Endothelial cell of hepatic sinusoid (primary cell): ENCODE results near the gene ADAR.

Experiments
- in situ Hi-C: cut with HindIII; loops from 2 replicates; pipeline ENCODE4 v1.10.0; 2017; ENCODE audit warnings: low sequenced_read_pairs

Gene ADAR

DNA sequence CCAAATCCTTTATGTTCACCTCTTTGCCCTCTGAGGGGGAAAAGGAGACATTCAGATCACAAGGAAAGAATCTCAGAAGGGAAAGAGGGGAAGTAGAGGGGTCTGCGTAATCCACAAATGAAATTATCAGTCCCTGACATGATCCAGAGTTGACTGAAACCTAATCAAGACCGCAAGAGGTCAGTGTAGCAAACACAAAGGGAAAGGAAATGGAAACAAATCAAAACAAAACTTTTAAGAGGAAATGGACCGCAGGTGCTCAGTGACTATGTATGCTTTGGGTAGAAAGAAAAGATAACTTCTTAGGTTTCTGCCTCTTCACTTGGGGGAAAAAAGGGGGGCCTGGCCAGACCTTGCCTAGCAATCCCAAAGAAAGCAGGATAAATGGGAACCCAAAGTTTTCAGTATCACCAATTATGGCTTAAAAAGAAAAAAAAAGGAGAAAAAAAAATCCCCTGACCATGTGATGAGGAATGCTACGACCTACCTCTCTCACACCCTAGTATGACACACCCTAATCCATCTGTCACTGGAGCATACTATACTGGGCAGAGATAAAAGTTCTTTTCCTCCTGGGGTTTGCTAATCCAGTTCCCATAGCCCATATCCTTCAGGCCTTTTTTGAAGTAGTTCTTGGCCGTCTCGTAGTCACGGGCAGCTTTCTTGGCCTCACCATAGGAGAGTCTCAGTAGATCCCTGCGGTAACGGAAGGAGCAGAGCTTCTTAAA is 23.6 kb downstream of the ADAR start:
- in situ Hi-C loops: no loop called here

DNA sequence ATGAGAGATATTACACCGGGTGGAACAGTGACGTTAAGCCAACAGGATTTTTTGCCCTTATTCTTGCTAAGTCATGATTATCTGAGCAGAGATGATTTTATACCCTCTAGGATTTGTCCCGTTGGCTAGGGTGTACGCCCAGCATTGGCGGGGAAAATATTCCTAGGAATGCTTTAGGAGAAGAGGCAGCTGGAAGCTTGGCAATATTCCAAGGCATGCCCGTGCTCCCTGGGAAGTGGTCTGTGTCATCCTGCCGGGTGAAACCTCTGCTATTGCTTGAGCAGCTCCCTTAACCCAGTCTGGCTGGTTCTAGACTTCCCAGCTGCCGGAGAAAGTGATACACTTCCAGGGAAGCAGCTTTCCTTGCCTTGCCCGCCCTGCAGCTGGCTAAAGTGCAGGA is 24.2 kb downstream of the ADAR start:
- in situ Hi-C loops: no loop called here

DNA sequence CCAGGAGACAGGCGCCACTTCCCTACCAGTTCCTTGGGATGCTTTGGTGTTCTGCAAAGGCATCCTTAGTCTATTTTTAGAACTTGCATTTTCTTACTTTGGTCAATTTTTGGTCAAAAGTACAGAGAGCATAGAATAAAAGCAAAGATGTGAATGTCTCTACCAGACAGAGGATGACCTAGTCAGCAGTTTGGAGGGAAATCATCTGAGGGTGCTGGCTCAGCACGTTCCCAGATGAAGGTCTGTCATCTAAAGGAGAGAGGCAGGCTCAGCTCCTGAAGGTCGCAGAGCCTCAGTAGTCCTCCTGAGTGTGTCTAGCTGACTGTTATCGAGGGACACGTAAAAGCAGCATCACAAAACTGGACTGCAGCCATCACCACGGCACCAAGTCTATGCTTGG is 25.1 kb downstream of the ADAR start:
- in situ Hi-C loops: no loop called here

DNA sequence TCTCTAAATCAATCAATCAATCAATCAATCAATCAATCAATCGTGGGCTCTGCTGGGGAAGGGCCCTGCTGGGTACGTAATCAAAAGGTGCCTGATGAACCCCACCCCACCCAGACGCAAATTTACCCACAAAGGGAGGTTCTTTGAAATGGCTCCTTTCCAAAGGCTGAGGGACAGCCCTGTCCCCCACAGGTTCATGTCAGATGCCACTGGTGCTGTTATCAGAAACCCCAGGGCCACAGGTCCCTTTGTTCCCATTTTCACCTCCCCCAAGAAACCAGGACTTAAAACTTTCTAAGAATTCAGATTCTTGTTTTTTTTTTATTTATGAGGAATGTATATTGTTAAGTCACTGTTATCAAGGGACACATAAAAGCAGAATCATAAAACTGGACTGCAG is 26.2 kb downstream of the ADAR start:
- in situ Hi-C loops: no loop called here

DNA sequence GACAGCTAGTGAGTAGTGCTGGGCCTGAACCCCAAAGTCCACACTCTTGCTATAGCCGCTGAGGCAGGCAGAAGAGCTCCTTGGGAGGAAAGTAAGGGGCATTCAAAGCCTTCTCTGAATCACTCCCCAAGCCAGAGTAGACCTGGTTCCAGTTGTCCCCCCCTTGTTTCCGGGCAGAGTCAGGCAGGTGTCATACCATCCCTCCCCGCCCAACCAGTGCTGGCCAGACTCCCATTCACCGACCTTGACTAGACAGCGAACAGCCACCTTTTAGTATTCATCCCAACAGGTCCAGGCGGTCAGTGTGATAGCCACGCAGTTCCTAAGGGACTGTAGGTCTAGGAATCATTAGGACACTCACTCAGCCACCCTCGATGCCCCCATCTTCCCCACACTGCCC is 28.6 kb downstream of the ADAR start:
- in situ Hi-C loops: no loop called here

DNA sequence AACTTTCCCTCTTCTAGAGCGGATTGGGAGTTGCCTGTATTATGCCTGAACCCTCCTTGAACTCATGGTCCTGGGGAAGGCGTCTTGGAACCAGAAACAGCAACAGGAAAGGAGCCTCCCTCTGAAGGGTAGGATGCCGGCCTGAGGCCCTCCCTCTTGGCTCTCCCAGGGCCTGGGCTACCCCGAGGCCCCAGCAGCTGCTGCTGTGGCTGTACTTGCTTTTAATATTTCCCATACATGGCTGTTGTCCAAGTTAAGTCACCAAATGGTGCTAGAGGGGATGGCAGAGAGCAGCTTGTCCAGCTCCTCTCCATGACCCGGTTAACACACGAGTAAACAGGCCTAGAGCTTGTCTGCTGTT is 29.9 kb downstream of the ADAR start:
- in situ Hi-C loops: no loop called here

DNA sequence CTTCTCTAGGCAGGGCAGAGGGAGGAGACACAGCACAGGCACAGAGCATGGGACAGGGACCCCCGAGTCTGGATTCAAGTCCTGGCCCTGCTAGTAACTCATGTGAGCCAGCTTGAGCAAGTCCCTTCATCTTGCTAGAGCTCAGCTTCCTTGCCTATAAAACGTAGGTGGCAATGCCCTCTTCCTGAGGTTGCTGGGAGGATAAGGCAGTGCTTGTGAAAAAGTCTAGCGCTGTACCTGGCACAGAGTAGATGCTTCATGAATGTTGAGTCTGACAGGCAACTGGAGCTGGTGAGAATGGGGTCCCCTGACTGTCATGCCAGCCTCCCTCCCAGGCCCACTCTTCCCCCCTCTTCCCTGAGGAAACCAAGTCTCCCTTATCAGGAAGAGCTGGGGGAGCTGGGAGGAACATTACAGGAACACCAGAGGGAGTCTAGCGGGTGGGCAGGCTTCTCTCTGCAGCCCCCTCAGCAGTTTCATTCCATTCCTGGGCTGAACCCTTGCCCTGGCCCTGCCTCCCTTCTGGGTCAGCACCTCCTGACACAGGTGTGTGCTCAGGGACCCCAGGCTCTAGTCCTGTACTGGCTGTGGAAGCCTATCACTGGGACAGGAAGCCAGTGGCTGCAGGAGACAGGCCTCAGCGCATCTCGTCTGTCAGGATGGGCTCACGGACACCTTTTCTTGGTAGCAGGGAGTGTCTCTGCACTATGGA is 30.5 kb downstream of the ADAR start:
- in situ Hi-C loops: no loop called here

DNA sequence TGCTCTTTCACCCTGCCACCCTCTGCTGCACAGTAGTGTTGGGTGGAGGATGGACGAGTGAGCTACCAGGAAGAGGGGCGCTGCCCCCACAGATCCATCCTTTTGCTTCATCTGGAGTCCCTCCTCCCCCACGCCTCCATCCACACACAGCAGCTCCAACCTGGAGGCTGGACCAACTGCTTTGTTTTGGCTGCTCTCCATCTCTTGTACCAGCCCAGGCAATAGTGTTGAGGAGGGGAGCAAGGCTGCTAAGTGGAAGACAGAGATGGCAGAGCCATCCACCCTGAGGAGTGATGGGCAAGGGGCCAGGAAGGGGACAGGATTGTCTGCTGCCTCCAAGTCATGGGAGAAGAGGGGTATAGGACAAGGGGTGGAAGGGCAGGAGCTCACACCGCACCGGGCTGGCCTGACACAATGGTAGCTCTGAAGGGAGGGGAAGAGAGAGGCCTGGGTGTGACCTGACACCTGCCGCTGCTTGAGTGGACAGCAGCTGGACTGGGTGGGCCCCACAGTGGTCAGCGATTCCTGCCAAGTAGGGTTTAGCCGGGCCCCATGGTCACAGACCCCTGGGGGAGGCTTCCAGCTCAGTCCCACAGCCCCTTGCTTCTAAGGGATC is 31.9 kb downstream of the ADAR start:
- in situ Hi-C loops: no loop called here

DNA sequence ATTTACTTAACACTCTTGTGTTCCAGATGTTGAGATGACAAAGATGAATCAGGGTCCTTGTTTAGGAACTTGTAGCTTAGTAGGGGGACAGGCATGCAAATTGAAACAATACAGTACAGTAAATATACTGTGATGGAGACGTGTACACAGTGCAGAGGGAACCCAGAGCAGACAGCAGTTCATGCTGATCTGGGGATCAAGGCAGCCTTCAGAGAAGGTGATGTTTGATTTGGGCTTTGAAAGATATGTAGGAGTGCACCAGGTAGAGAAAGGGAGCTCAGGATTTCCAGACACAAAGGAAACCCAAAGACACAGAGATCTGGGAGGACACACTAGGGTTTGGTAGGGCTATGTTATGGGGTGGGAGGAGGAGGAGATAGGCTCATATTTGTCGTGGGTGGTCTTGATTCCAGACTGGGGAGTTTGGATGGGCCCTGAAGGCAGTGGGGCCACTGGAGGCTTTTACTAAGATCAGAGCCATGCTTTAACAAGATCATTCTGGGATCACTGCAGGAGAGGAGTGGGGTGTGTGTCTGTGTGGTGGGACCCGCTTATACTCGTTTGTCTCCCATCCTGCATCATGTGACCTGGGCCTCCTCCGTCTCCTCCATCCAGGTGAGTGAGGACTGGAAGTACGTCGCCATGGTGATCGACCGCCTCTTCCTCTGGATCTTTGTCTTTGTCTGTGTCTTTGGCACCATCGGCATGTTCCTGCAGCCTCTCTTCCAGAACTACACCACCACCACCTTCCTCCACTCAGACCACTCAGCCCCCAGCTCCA is 32.6 kb downstream of the ADAR start:
- in situ Hi-C loops: no loop called here

DNA sequence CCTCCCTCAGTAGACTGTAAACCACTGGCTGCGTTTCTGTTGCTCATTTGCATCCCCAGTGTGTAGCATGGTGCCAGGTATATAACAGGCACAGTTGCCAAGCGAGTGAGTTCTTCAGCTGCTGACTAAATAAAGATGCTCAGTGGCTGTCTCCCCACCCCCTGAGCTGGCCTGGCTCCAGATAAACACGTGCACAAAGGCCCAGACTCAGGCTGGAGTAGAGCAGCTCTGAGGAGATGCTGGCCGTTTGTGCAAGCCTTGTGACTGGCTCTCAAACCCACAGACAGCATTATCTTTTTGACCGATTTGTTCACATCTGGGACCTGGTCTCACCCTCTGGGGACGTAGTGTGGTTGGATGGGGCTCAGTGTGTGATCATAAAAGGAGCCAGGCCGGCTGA is 33.3 kb downstream of the ADAR start:
- in situ Hi-C loops: no loop called here

DNA sequence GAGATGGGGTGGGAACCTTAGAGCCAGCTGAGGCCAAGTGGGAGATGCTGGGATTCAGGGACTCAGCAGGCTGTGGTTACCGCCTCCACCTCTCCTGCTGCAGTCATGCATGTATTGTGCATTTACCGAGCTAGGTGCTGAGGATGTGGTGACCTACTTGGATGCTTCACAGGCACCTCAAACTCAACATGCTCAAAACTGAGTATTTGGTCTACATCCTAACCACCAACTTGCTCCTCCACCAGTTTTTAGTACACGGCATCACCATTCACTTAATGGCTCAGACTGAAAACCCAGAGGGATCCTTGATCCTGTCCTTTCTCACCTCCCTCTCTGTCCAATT is 34.8 kb downstream of the ADAR start:
- in situ Hi-C loops: no loop called here

DNA sequence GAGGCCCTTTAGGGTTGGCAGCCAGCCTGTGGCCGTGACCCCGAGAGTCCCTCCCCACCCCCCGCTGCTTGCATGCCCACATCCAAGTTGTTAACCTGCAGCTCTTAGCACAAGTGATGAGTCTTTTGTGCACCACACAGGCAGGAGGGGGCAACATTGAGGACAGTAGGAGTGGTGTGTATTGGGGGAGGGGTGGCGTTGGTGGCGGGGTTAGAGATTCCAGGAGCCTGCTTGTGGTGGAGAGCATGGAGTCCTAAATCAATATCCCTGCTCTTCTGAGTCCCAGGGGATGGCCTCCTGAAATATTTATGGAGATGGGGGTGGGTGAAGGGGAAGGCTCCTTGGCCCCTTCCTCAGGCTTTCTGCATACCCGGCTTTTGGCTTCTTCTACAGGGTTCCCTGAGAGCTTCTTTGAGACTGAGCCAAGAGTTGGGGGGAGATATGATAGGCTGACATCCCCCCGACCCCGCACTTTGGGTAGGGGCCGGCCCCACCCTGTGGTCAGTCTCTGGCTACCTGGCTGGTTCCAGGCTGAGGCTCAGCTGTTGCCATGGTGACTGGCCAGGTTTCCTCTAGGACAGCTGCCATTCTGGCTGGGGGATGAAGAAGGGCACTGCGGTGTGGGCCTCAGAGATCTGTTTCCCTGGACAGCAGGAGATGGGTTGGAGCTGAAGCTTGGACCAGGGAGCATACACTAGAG is 35.4 kb downstream of the ADAR start:
- in situ Hi-C loops: no loop called here

DNA sequence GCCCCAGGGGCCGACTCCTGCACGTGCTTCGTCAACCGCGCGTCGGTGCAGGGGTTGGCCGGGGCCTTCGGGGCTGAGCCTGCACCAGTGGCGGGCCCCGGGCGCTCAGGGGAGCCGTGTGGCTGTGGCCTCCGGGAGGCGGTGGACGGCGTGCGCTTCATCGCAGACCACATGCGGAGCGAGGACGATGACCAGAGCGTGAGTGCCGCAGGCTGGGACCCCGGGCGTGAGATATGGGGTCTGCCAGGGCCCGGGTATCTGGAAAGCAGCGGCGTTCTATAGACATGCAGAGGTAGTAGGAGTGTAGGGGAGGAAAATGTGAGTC is 36.1 kb downstream of the ADAR start:
- in situ Hi-C loops: no loop called here

DNA sequence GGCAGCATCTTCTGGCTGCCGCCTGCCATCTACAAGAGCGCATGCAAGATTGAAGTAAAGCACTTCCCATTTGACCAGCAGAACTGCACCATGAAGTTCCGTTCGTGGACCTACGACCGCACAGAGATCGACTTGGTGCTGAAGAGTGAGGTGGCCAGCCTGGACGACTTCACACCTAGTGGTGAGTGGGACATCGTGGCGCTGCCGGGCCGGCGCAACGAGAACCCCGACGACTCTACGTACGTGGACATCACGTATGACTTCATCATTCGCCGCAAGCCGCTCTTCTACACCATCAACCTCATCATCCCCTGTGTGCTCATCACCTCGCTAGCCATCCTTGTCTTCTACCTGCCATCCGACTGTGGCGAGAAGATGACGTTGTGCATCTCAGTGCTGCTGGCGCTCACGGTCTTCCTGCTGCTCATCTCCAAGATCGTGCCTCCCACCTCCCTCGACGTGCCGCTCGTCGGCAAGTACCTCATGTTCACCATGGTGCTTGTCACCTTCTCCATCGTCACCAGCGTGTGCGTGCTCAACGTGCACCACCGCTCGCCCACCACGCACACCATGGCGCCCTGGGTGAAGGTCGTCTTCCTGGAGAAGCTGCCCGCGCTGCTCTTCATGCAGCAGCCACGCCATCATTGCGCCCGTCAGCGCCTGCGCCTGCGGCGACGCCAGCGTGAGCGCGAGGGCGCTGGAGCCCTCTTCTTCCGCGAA is 36.6 kb downstream of the ADAR start:
- in situ Hi-C loops: no loop called here

DNA sequence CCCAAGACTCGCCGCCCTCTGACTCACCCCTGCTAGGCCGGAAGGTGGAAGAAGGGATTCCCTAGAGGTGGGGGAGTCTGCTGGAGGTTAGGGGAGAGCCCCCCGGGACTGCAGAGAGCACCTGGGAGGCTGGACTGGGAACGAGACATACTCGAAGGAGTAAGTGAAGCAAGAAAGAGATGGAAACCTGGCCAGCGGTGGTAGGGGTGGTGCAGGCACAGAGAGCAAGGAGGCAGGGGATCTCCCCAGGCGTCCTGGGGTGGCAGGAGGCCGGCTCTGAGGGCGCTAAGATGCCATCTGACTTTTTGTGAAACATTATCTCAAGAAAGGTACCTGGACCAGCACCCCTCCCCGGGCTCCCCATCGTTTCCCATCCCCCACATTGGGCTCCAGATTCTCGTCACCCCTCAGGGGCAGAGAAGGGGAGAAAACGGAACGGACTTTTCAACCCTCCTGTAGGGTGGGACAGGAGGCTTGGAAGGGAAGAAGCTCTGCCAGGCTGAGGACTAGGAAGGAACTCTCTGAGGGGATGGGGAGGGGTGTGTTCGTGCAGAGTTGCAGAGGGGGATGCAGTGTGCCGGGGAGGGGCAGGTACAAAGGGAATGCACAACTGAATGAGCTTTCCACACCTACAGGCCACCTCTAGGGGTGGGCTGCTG is 39.7 kb downstream of the ADAR start:
- in situ Hi-C loops: no loop called here

DNA sequence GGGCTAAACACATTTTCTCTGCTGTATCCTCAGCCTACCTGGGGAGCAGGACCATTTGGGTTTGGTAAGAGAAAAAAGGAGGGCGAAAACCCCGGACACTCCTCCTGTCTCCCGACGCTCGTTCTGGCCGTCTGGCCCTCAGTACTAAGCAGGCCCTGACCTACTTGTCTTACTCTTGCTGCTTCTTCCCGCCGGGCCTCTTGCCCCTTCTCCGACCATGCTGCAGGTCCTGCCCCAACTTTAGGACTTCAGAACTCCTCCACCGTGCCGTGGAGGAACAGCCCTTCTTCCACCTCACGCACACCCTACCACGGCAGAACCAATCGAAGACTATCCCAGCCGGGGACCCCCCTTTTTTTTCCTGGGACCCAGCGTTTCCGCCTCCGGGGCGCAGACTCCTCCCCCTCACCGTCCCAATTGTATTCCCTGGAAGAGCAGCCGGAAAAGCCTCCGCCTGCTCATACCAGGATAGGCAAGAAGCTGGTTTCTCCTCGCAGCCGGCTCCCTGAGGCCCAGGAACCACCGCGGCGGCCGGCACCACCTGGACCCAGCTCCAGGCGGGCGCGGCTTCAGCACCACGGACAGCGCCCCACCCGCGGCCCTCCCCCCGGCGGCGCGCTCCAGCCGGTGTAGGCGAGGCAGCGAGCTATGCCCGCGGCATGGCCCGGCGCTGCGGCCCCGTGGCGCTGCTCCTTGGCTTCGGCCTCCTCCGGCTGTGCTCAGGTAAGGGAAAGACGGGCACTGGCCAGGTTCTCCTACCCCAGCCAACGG is 40.4 kb downstream of the ADAR start, which contains the start of gene CHRNB2:
Gene CHRNB2, plus strand, starts transcription at position 393 of the 771 bp plus-strand sequence. Its CDS starts 267 bp downstream, at position 660.
- in situ Hi-C loops: no loop called here

DNA sequence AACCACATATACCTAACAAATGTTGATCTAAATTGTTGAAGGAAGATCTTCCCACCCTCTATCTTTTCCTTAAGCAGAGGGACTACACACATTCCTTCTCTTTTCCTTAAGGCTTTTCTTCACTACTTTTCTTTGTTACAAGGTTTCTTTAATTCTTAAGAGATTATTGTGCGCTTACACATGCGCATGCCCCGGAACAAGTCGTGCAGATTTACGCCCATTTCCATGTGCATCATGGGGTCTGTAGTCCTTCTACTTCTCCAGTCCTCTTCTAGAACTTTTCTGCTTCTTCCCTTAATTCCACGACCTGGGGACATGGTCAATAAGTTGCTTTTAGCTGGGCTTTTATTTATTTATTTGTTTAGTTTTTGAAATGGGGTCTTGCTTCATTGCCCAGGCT is 42.1 kb downstream of the ADAR start:
- in situ Hi-C loops: no loop called here

DNA sequence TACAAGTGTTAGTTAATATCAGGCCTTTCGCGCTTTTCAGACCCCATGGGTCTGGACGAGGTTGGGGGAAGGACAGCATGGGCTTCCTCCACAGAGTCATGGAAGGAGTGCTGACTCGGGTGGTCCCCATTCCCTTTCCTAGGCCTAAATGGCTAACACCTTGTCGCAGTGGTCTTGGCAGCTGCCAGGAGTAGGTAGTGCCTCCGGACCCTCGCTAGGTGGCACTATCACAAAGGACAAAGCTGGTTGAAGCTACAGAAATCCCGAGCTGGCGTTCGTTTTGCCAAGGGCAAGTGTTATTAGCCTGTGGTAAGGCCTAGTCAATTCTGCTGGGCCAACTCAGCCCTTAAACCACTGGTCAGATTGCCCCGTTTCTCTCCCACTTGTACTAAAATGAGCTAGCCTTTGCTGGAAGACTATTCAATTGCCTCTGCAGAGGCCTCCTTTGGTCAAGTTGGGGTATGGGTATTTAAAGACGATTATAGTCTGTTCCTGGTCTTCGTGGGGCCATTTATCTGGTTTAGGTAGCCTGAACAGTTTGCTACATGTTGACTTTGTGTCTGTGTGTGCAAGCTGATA is 48.4 kb downstream of the ADAR start:
- in situ Hi-C loops: loop anchor here (5.0 kb wide), 1 partner anchor 77 kb away; no protein-coding TSS in a partner anchor
